GM12878 (cell line): ENCODE data around the gene TEX22. TPM values are rescaled to one million over a fixed set of nuclear protein-coding genes. Genes with fewer than 3 reads are reported as not detected.

Experiments
- ATAC-seq: fragments of 200-7000 bp; cut with Tn5 transposase; 3 replicates; pipeline ENCODE4 v1.9.1; 2020; ENCODE audit warnings: mild to moderate bottlenecking, moderate library complexity
- BruUV-seq: library from RNA; stranded (reverse); fragments of 400-500 nt; replicated peaks from 2 replicates; lab custom pipeline; 2021; lab: Mats Ljungman, UMichigan
- CTCF ChIA-PET: fragments of 300-600 bp; sonication (Branson Sonifier 250); formaldehyde crosslinking; extraction: SDS; loops from one replicate; lab custom pipeline; 2021; ENCODE audit warnings: inconsistent platforms; lab: Yijun Ruan, JAX
- POLR2A ChIA-PET: fragments of 350-600 bp; formaldehyde crosslinking; extraction: SDS; loops from one replicate; lab custom pipeline; 2021; ENCODE audit warnings: inconsistent platforms; lab: Charles Lee
- RAD21 ChIA-PET: fragments of 300-600 bp; sonication (Branson Sonifier 250); formaldehyde crosslinking; loops from one replicate; lab custom pipeline; 2023; ENCODE audit warnings: antibody characterized with exemption; ENCODE audit not compliant: unreplicated experiment; lab: Charles Lee
- SMC1A ChIA-PET: fragments of 300-600 bp; sonication (Branson Sonifier 250); formaldehyde crosslinking; loops from one replicate; lab custom pipeline; 2023; ENCODE audit not compliant: unreplicated experiment, uncharacterized antibody; lab: Charles Lee
- DNase-seq: peaks from one replicate; pipeline ENCODE4 v3.0.0-alpha.2; 2011; ENCODE audit warnings: low read depth, low spot score
- FAIRE-seq: peaks from 3 replicates; lab custom pipeline; 2011; peaks lifted over from hg19 to GRCh38; lab: Jason Lieb, UNC
- H2AFZ ChIP-seq: 2 replicates; pipeline ENCODE4 v1.6.0; 2011; ENCODE audit warnings: low read depth, low read length, control low read depth; ENCODE audit not compliant: control insufficient read depth
- H3K27ac ChIP-seq: 2 replicates; pipeline ENCODE4 v1.5.1; 2011; ENCODE audit warnings: control low read depth; ENCODE audit not compliant: control insufficient read depth, insufficient read depth
- H3K27me3 ChIP-seq, 2 experiments: replicated peaks in 1 of 2; 2 replicates each; pipeline versions ENCODE4 v1.6.0 to v1.6.1; 2011; ENCODE audit warnings: low read length in 1 of 2; ENCODE audit not compliant: control insufficient read depth in 2 of 2, insufficient read depth in 2 of 2
- H3K36me3 ChIP-seq, 2 experiments: 2 replicates each; pipeline ENCODE4 v1.5.1; 2011; ENCODE audit warnings: low read length in 1 of 2; ENCODE audit not compliant: control insufficient read depth in 2 of 2, insufficient read depth in 2 of 2
- H3K4me1 ChIP-seq: 2 replicates; pipeline ENCODE4 v1.6.1; 2011; ENCODE audit warnings: mild to moderate bottlenecking, low read length, moderate library complexity, mixed read lengths; ENCODE audit not compliant: control insufficient read depth, insufficient read depth
- H3K4me2 ChIP-seq: 2 replicates; pipeline ENCODE4 v1.6.0; 2011; ENCODE audit warnings: control low read depth; ENCODE audit not compliant: control insufficient read depth, insufficient read depth
- H3K4me3 ChIP-seq: fragments of 200-600 bp; sonication (generic); 2 replicates; pipeline ENCODE4 v1.5.1; 2016
- H3K79me2 ChIP-seq: 2 replicates; pipeline ENCODE4 v1.6.0; 2011; ENCODE audit warnings: low read length; ENCODE audit not compliant: control insufficient read depth, insufficient read depth
- H3K9ac ChIP-seq: 2 replicates; pipeline ENCODE4 v1.8.0; 2011; ENCODE audit warnings: low read length, control low read depth, mixed read lengths; ENCODE audit not compliant: control insufficient read depth, insufficient read depth
- H3K9me3 ChIP-seq: replicated peaks from 3 replicates; pipeline ENCODE4 v1.5.1; 2011; ENCODE audit warnings: mild to moderate bottlenecking, low read length; ENCODE audit not compliant: control insufficient read depth, insufficient read depth
- H4K20me1 ChIP-seq: 2 replicates; pipeline ENCODE4 v1.6.0; 2011; ENCODE audit not compliant: control insufficient read depth, insufficient read depth
- CBX5 ChIP-seq: sonication (generic); IDR thresholded peaks from 2 replicates; pipeline ENCODE4 v1.6.1; 2016; ENCODE audit warnings: low read depth, moderate library complexity, mild to moderate bottlenecking, inconsistent platforms
- POLR2AphosphoS5 ChIP-seq: IDR thresholded peaks from 2 replicates; pipeline ENCODE4 v1.6.1; 2011; ENCODE audit warnings: mild to moderate bottlenecking, low read length, inconsistent platforms
- WRNIP1 ChIP-seq: IDR thresholded peaks from 2 replicates; pipeline ENCODE4 v1.6.1; 2011; ENCODE audit warnings: low read depth, low read length, improper control_type of control experiment, borderline replicate concordance
- WGBS: methylation state at CpG from one replicate; pipeline ENCODE4 v1.1.6; 2016; ENCODE audit warnings: low lambda C conversion rate; ENCODE audit not compliant: insufficient replicate concordance, insufficient coverage; ENCODE audit errors: missing lambda C conversion rate; 5-methylcytosine and 5-hydroxymethylcytosine counted together
- in situ Hi-C: fragments of 300-500 bp; cut with MboI; formaldehyde crosslinking; loops from 9 replicates; pipeline ENCODE4 v1.14.3; 2018; ENCODE audit warnings: mixed read lengths
- intact Hi-C: fragments of 100-400 bp; cut with micrococcal nuclease; formaldehyde crosslinking; loops from one replicate; pipeline ENCODE4 v1.14.2; 2022; ENCODE audit not compliant: unreplicated experiment
- polyA plus RNA-seq, 11 experiments: library from polyadenylated mRNA; depleted of rRNA in 4 of 11; unstranded in 6 of 11; stranded (reverse) in 5 of 11; fragments of >200 nt; fragmentation: Nextera tagmentation in 4 of 11; fragmentation: Illumina TruSeq in 1 of 11; extraction: Ambion mirVana in 4 of 11; extraction: Trizol in 1 of 11; gene quantifications; 1 replicate in 1 of 11; 2 replicates in 10 of 11; pipeline versions ENCODE4 v1.2.1 to v1.2.3, GENCODE V29; 2011 to 2016; ENCODE audit warnings: inconsistent platforms in 2 of 11, missing spikeins in 2 of 11, low read depth in 1 of 11
- total RNA-seq, 4 experiments: library from RNA; depleted of rRNA in 3 of 4; stranded (reverse); fragments of >200 nt in 3 of 4; fragmentation: Illumina TruSeq in 1 of 4; extraction: Trizol in 1 of 4; gene quantifications; 2 replicates each; pipeline versions ENCODE4 v1.2.1 to v1.2.3, GENCODE V29; 2013 to 2021
- TF ChIP-seq, protein P1 (sequence below): IDR thresholded peaks from 2 replicates; pipeline ENCODE4 v1.6.1; 2012; ENCODE audit warnings: low read length, inconsistent platforms
- TF ChIP-seq, protein P2 (sequence below): fragments of 150-350 bp; IDR thresholded peaks from 2 replicates; pipeline ENCODE4 v1.6.1; 2016; ENCODE audit warnings: low read depth, low read length

TEX22 gene
- total and polyA plus RNA-seq, 10 of the 15 experiments (the other 5 are each of a cell fraction or from before 2014, with no cell fraction given) = 0.02 to 4.0 (median 0.63) TPM; not detected in 1

DNA sequence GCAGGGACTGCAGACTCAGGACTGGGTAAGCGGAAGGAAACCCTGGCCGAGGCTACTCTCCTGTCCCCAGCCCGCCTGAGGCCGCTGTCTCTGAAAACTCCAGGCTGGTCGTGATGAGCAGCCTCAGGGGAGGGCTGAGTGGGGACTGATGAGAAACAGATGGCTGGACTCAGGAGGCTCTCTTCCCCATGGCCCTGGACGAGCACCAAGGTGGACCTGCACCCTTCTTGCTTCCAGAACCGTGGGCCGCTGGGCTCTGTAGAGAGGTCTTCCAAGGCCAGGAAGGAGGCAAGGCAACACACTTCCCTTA, 1.1 kb downstream of the TEX22 start (continued):
- TF ChIP-seq, protein P1, sequence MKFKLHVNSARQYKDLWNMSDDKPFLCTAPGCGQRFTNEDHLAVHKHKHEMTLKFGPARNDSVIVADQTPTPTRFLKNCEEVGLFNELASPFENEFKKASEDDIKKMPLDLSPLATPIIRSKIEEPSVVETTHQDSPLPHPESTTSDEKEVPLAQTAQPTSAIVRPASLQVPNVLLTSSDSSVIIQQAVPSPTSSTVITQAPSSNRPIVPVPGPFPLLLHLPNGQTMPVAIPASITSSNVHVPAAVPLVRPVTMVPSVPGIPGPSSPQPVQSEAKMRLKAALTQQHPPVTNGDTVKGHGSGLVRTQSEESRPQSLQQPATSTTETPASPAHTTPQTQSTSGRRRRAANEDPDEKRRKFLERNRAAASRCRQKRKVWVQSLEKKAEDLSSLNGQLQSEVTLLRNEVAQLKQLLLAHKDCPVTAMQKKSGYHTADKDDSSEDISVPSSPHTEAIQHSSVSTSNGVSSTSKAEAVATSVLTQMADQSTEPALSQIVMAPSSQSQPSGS = no peak

DNA sequence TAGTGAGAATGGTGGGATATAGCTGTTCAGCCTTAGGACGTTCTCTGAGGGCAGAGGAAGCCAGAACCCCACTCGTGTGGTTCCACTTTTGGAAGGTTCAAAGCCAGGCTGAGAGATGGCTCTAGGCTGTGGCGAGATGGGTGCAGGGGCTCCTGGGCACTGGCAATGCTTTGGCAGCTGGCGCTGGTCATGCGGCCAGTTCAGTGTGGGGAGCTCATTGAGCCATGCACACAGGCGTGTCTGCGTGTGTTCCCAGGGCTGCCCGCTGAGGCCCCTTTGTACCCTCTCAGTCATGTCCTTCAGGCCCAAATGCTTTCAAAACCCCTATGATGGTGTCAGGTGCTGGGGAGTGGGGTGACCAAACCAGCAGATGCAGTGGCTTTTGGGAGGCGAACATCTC, 1.7 kb downstream of the TEX22 start:
- FAIRE-seq (no peak), ATAC-seq (no peak), DNase-seq (no peak)
- Histone ChIP-seq H3K4me1 (peaks cover 23% of the 10 kb centered on the region), H2AFZ (no peak overlapping the region), H3K4me2 (peak overlapping the region; percentile 90), H4K20me1 (no peaks in the 10 kb centered on the region), H3K9ac (peak overlapping the region; percentile 94; the same call in 1 of the 2 replicates), H3K9me3 (no peaks in the 10 kb centered on the region; the same call in 2 of the 3 replicates), H3K36me3 (peaks cover 1 to 12% of the 10 kb centered on the region in 2 experiments; a peak in 3 of 4 replicates), H3K4me3 (peak overlapping the region; percentile 88; the same call in 1 of the 2 replicates), H3K27ac (peak overlapping the region; percentile 84; the same call in 1 of the 2 replicates), H3K27me3 (no peaks in the 10 kb centered on the region), H3K79me2 (peaks cover 15% of the 10 kb centered on the region)
- no TSS peak for BruUV-seq
- intact Hi-C loops = no loop called here
- 95% methylated on average over 9 of the region's 9 CpGs for WGBS
- ChIA-PET RAD21 (interaction anchor here (1.4 kb wide), 1 partner anchor 81 kb away, joined by 5 read pairs; no protein-coding TSS in a partner anchor), SMC1A (no interaction called here), CTCF (no interaction called here), POLR2A (no interaction called here)
- in situ Hi-C loops = no loop called here
- TF ChIP-seq CBX5 = no peak
- peak; percentile 29; the same call in 1 of the 2 replicates for TF ChIP-seq POLR2AphosphoS5

DNA sequence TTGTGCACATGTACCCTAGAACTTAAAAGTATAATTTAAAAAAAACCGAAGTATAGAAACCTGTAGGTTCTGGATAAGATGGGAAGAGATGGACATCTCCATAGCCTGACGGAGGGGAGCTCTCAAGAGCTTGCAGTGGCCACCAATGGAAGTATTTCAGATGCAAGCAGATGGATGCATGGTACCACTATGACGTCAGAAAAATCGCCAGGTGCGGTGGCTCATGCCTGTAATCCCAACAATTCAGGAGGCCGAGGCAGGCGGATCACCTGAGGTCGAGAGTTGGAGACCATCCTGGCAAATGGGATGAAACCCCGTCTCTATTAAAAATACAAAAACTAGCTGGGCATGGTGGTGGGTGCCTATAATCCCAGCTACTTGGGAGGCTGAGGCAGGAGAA, 3.4 kb downstream of the TEX22 start:
- Histone ChIP-seq H4K20me1 (no peaks in the 10 kb centered on the region), H3K27me3 (no peaks in the 10 kb centered on the region), H3K36me3 (peaks cover 1 to 12% of the 10 kb centered on the region in 2 experiments; a peak in 3 of 4 replicates), H3K4me2 (no peak overlapping the region), H3K9ac (no peak overlapping the region), H3K4me3 (no peak overlapping the region), H3K27ac (no peak overlapping the region), H2AFZ (no peak overlapping the region), H3K79me2 (peaks cover 15% of the 10 kb centered on the region), H3K4me1 (peaks cover 23% of the 10 kb centered on the region), H3K9me3 (no peaks in the 10 kb centered on the region; the same call in 2 of the 3 replicates)
- WGBS = 91% methylated on average over 9 of the region's 9 CpGs
- BruUV-seq = no TSS peak
- RAD21 ChIA-PET = no interaction called here
- in situ Hi-C loops (no loop called here), intact Hi-C loops (no loop called here)
- DNase-seq (no peak), FAIRE-seq (no peak), ATAC-seq (no peak)
- POLR2A ChIA-PET = no interaction called here
- SMC1A ChIA-PET = no interaction called here
- no peak for TF ChIP-seq WRNIP1
- TF ChIP-seq, protein P2, sequence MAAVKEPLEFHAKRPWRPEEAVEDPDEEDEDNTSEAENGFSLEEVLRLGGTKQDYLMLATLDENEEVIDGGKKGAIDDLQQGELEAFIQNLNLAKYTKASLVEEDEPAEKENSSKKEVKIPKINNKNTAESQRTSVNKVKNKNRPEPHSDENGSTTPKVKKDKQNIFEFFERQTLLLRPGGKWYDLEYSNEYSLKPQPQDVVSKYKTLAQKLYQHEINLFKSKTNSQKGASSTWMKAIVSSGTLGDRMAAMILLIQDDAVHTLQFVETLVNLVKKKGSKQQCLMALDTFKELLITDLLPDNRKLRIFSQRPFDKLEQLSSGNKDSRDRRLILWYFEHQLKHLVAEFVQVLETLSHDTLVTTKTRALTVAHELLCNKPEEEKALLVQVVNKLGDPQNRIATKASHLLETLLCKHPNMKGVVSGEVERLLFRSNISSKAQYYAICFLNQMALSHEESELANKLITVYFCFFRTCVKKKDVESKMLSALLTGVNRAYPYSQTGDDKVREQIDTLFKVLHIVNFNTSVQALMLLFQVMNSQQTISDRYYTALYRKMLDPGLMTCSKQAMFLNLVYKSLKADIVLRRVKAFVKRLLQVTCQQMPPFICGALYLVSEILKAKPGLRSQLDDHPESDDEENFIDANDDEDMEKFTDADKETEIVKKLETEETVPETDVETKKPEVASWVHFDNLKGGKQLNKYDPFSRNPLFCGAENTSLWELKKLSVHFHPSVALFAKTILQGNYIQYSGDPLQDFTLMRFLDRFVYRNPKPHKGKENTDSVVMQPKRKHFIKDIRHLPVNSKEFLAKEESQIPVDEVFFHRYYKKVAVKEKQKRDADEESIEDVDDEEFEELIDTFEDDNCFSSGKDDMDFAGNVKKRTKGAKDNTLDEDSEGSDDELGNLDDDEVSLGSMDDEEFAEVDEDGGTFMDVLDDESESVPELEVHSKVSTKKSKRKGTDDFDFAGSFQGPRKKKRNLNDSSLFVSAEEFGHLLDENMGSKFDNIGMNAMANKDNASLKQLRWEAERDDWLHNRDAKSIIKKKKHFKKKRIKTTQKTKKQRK = no peak
- CTCF ChIA-PET = no interaction called here
